Natural killer cell (primary cell): ENCODE results near the gene CCDC146. TPM values are rescaled to one million over a fixed set of nuclear protein-coding genes. Genes with fewer than 3 reads are reported as not detected.
"Not testable (repeated sequence)": the region's sequence is repeated elsewhere in the genome, so short reads cannot be mapped to it uniquely, and the experiment has no call there.

Experiments used
- ATAC-seq, 3 donors: fragments of 150-1000 bp in 2 of 3; fragments of 200-7000 bp in 1 of 3; cut with Tn5 transposase; 1 replicate in 1 of 3; 2 replicates in 2 of 3; pipeline ENCODE4 v1.10.0; 2021; ENCODE audit warnings: mild to moderate bottlenecking in 2 of 3, moderate library complexity in 2 of 3
- DNase-seq, 2 donors: peaks; one replicate each; pipeline versions ENCODE4 v3.0.0 to v3.0.0-alpha.2; 2013 to 2021; ENCODE audit warnings: mixed read lengths in 1 of 2
- H3K27ac ChIP-seq: one replicate; pipeline ENCODE4 v1.5.1; 2013; ENCODE audit warnings: mild to moderate bottlenecking, low read length
- H3K27me3 ChIP-seq: one replicate; pipeline ENCODE4 v1.6.1; 2013; ENCODE audit warnings: low read length; ENCODE audit not compliant: control insufficient read depth, insufficient read depth
- H3K36me3 ChIP-seq: one replicate; pipeline ENCODE4 v1.6.1; 2013; ENCODE audit warnings: low read length; ENCODE audit not compliant: control insufficient read depth, insufficient read depth
- H3K4me1 ChIP-seq: one replicate; pipeline ENCODE4 v1.6.1; 2013; ENCODE audit warnings: low read length; ENCODE audit not compliant: control insufficient read depth, insufficient read depth
- H3K4me3 ChIP-seq: one replicate; pipeline ENCODE4 v1.5.1; 2013; ENCODE audit warnings: low read length
- H3K9me3 ChIP-seq: one replicate; pipeline ENCODE4 v1.6.1; 2013; ENCODE audit warnings: low read length; ENCODE audit not compliant: control insufficient read depth, insufficient read depth
- H3K27ac Mint-ChIP-seq, 2 donors: one replicate each; pipeline ENCODE4 v1.8.0; 2022; ENCODE audit warnings: mild to moderate bottlenecking in 2 of 2, mixed read lengths in 2 of 2, moderate library complexity in 1 of 2
- H3K27me3 Mint-ChIP-seq, 2 donors: one replicate each; pipeline ENCODE4 v1.8.0; 2022; ENCODE audit warnings: low read depth in 2 of 2, mixed read lengths in 2 of 2
- H3K36me3 Mint-ChIP-seq: one replicate; pipeline ENCODE4 v1.8.0; 2022; ENCODE audit warnings: mixed read lengths
- H3K4me1 Mint-ChIP-seq, 2 donors: one replicate each; pipeline ENCODE4 v1.8.0; 2022; ENCODE audit warnings: mixed read lengths in 2 of 2
- H3K4me3 Mint-ChIP-seq: one replicate; pipeline ENCODE4 v1.8.0; 2022; ENCODE audit warnings: mild to moderate bottlenecking, moderate library complexity, mixed read lengths
- H3K9me3 Mint-ChIP-seq, 2 donors: one replicate each; pipeline ENCODE4 v1.8.0; 2022; ENCODE audit warnings: mixed read lengths in 2 of 2
- WGBS: methylation state at CpG from one replicate; pipeline ENCODE4 v1.1.7; 2013; ENCODE audit warnings: missing lambda C conversion rate; ENCODE audit not compliant: insufficient coverage; 5-methylcytosine and 5-hydroxymethylcytosine counted together
- intact Hi-C: fragments of 100-400 bp; cut with micrococcal nuclease; formaldehyde crosslinking; loops from one replicate; pipeline ENCODE4 v1.14.2; 2022
- total RNA-seq, 4 donors: library from RNA; stranded (reverse); fragments of 120-200 nt in 1 of 4; gene quantifications; one replicate each; pipeline versions ENCODE4 v1.2.3 to v1.2.4, GENCODE V29; 2013 to 2022
- TF ChIP-seq, protein P1 (sequence below): fragments of 200-600 bp; IDR thresholded peaks from one replicate; pipeline ENCODE4 v1.8.0; 2022; ENCODE audit warnings: antibody characterized with exemption

Gene CCDC146
- total RNA-seq, 3 donors from 2014 or later (not counting 1 experiment from before 2014, with no cell fraction given) = 20.1 to 25.6 (median 24.0) TPM

DNA sequence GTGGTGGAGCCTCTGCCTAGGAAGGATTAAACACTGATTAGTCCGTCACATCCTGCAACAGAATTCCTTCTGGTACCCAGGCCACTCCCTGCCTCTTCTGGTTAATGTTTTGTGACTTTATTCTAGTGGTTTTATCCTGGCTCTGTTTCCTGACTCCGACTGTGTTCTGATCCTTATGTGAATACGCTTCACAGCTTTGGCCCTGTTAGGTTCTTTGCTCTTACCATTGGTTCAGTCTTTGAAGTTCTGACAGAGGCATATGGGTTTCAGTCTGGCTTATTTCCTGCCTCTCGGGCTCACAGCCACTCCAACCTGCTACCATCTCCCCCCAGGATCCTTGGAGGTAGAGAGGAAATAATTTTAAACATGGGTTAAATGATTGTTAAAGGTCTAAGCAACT lies 100.4 kb downstream of the CCDC146 start:
- Mint-ChIP-seq H3K9me3 (peaks cover 3 to 4% of the 10 kb centered on the region in 2 donors), H3K27ac (peak overlapping the region; percentile 29 to 55), H3K4me3 (no peak overlapping the region), H3K4me1 (peaks cover 18 to 28% of the 10 kb centered on the region in 2 donors), H3K36me3 (peaks cover 12% of the 10 kb centered on the region), H3K27me3 (no peaks in the 10 kb centered on the region)
- ATAC-seq (no peak), DNase-seq (peak in 1 of 2 donors; percentile 37)
- Histone ChIP-seq H3K4me1 (peaks cover 7% of the 10 kb centered on the region), H3K9me3 (peaks cover 9% of the 10 kb centered on the region), H3K4me3 (no peak overlapping the region), H3K27ac (no peak overlapping the region), H3K27me3 (no peaks in the 10 kb centered on the region), H3K36me3 (no peaks in the 10 kb centered on the region)
- intact Hi-C loops = no loop called here
- TF ChIP-seq, protein P1, sequence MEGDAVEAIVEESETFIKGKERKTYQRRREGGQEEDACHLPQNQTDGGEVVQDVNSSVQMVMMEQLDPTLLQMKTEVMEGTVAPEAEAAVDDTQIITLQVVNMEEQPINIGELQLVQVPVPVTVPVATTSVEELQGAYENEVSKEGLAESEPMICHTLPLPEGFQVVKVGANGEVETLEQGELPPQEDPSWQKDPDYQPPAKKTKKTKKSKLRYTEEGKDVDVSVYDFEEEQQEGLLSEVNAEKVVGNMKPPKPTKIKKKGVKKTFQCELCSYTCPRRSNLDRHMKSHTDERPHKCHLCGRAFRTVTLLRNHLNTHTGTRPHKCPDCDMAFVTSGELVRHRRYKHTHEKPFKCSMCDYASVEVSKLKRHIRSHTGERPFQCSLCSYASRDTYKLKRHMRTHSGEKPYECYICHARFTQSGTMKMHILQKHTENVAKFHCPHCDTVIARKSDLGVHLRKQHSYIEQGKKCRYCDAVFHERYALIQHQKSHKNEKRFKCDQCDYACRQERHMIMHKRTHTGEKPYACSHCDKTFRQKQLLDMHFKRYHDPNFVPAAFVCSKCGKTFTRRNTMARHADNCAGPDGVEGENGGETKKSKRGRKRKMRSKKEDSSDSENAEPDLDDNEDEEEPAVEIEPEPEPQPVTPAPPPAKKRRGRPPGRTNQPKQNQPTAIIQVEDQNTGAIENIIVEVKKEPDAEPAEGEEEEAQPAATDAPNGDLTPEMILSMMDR = no peak
- 86% methylated on average over 2 of the region's 4 CpGs for WGBS

DNA sequence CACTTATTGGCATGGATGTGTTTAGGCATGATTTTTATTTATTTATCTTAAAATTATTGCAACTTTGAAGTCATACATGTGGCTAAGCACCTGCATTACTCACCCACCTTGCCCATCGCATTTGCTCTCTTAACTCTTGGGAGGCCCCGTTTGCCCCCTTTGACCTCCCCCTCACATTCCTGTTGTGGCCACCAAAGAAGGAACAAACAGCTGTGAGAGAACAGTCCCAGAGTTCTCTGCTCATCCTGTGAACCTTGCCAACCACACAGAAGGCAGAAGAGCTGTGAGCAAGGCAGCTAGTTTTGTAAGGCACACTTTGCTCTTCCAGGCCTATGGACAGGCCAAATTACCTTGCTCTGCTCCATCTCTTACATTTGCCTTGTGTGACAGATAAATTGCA lies 100.8 kb downstream of the CCDC146 start:
- peaks cover 3 to 4% of the 10 kb centered on the region in 2 donors for H3K9me3 Mint-ChIP-seq
- Histone ChIP-seq H3K27ac (no peak overlapping the region), H3K36me3 (no peaks in the 10 kb centered on the region), H3K4me3 (no peak overlapping the region), H3K4me1 (peaks cover 7% of the 10 kb centered on the region), H3K27me3 (no peaks in the 10 kb centered on the region), H3K9me3 (peaks cover 9% of the 10 kb centered on the region)
- TF ChIP-seq, protein P1 = no peak
- no peaks in the 10 kb centered on the region for H3K27me3 Mint-ChIP-seq
- H3K36me3 Mint-ChIP-seq = peaks cover 12% of the 10 kb centered on the region
- no peak overlapping the region for H3K4me3 Mint-ChIP-seq
- ATAC-seq = no peak
- 11% methylated on average over 2 of the region's 2 CpGs for WGBS
- DNase-seq = no peak
- intact Hi-C loops = no loop called here
- H3K27ac Mint-ChIP-seq = peak overlapping the region; percentile 29 to 55
- peaks cover 18 to 28% of the 10 kb centered on the region in 2 donors for H3K4me1 Mint-ChIP-seq

GRCh38 chr7:77226357-77226839 lies 104.0 kb downstream of the CCDC146 start:
- TF ChIP-seq, protein P1 = no peak
- H3K36me3 ChIP-seq = no peaks in the 10 kb centered on the region
- H3K9me3 Mint-ChIP-seq = peaks cover 5 to 12% of the 10 kb centered on the region in 2 donors
- H3K4me1 Mint-ChIP-seq = peaks cover 18 to 27% of the 10 kb centered on the region in 2 donors
- no peak overlapping the region for H3K4me3 ChIP-seq
- H3K36me3 Mint-ChIP-seq = peaks cover 15% of the 10 kb centered on the region
- peaks cover 7% of the 10 kb centered on the region for H3K4me1 ChIP-seq
- no peak overlapping the region for H3K27ac Mint-ChIP-seq
- no peaks in the 10 kb centered on the region for H3K27me3 Mint-ChIP-seq
- no peaks in the 10 kb centered on the region for H3K27me3 ChIP-seq
- no peak overlapping the region for H3K27ac ChIP-seq
- no peak overlapping the region for H3K4me3 Mint-ChIP-seq
- no peaks in the 10 kb centered on the region for H3K9me3 ChIP-seq
- WGBS = 100% methylated on average over 1 of the region's 1 CpG
- intact Hi-C loops = no loop called here
- ATAC-seq (no peak), DNase-seq (no peak)

- H3K27me3 ChIP-seq, ATAC-seq, H3K9me3 ChIP-seq, H3K27ac Mint-ChIP-seq, H3K27me3 Mint-ChIP-seq, H3K27ac ChIP-seq, intact Hi-C loops, DNase-seq, H3K36me3 ChIP-seq, H3K4me1 Mint-ChIP-seq, H3K4me1 ChIP-seq, H3K4me3 ChIP-seq, H3K4me3 Mint-ChIP-seq: not testable (repeated sequence)
- Mint-ChIP-seq H3K9me3 (peaks cover 5 to 13% of the 10 kb centered on the region in 2 donors), H3K36me3 (peaks cover 23% of the 10 kb centered on the region)
These were observed 106.4 kb downstream of the CCDC146 start for GRCh38 chr7:77228795-77229194.
